AG20443 (cell line): ENCODE results near the gene TMEM126A.
"Not testable (repeated sequence)": the region's sequence is repeated elsewhere in the genome, so short reads cannot be mapped to it uniquely, and the experiment has no call there.

Experiments used
- DNase-seq: peaks from one replicate; pipeline ENCODE4 v3.0.0; 2012; ENCODE audit warnings: low spot score, mixed read lengths

The TMEM126A gene

DNA sequence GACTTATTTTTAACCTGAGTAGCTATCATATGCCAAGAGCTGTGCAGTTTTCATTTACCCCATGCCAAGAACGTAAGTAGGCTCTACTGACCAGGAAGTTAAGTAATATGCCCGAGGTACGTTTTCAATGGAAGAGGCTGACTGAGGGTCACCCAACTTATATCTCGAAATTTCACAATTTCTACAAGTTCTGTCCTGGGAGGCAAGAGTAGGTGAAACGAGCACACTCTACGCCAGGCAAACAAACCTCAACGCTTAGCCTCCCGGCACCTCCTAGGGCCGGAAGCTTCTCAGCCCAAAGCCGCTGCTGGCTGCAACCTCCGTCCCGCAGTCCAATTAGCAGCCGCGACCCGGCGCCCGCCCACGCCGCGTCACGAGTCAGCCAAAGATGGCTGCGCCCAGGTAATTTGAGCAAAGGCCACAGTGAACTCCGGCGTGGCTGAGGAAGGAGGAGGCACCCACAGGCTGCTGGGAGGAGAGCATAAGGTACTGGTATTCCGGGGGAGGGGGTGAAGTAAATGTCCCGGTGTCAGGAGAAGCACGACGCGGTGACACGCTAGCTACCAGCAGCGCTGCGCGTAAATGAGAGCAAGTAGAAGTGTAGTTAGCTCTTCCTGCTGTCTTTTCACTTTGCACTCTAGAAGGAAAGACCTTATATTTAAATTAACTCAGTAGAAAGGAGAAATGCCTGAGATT, at the start of gene TMEM126A:
TMEM126A (plus strand) TSS at position 364 of the 696 bp plus-strand sequence. CDS start 2,289 bp downstream, outside the sequence.
- DNase-seq = peak; percentile 93

DNA sequence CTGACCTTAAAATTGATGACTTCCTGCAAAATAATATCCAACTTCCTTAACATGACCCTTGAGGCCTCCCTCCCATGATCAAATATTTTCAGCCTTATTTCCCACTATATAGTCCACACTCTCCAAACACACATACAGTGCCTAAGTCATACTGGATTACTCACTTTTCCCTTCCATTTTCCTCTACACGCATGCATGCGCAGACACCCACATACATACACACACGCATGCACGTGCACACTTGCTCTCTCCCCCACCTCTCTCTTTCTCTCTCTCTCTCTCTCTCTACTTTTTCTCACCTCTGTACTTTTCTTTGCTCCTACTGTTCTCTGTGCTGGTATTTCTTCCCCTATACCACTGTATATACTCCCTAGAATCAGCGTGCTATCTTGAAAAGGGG, 48.7 kb upstream of the TMEM126A start:
- no peak for DNase-seq

DNA sequence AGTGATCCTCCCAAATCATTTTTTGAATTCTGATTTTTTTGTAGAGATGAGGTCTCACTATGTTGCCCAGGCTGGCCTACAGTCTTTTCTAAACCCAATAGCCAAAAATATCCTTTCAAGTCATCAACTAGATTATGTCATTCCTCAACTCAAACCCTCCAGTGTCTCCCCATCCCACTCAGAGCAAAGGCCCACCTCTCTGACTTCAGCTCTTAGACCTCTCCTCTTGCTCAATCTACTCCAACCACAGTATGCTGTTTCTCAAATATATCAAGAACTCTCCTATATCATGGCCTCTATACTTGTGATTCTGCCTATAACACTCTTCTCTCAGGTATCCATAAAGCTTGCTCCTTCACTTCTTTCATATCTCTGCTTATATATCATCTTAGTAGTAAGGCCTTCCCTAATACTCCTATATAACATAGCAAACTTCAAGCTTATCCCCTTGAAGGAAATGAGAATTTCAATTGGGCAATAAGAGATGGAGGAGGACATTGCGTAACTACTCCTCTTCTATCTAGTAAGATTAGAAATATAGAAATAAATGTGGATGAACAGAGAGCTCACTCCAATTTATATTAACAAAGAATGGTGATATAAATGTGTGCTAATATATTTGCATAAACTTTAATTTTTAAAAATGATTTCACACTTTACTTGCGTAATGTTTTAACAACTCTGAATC, 45.1 kb upstream of the TMEM126A start:
- no peak for DNase-seq

- DNase-seq = no peak
Measured at GRCh38 chr11:85603220-85603619, 44.5 kb upstream of the TMEM126A start.

DNA sequence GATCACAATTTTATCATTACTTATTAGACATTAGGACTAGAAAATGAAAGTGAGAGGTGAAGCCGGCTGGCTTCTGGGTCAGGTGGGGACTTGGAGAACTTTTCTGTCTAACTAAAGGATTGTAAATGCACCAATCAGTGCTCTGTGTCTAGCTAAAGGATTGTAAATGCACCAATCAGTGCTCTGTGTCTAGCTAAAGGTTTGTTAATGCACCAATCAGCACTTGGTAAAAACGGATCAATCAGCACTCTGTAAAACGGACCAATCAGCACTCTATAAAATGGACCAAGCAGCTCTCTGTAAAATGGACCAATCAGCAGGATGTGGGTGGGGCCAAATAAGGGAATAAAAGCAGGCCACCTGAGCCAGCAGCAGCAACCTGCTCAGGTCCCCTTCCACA, 41.5 kb upstream of the TMEM126A start:
- not testable (repeated sequence) for DNase-seq

DNA sequence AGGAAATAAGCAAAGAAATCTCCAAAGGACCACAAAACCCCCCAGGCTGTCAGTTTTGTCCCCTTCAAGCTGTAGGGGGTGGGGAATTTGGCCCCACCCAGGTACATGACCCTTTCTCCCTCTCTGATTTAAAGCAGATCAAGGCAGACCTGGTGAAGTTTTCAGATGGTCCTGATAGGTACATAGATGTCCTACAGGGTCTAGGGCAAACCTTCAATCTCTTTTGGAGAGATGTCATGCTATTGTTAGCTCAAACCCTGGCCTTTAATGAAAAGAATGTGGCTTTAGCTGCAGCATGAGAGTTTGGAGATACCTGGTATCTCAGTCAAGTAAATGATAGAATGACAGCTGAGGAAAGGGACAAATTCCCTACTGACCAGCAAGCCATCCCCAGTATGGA, 39.1 kb upstream of the TMEM126A start:
- DNase-seq = not testable (repeated sequence)

GRCh38 chr11:85609286-85609685, 38.5 kb upstream of the TMEM126A start:
- DNase-seq = not testable (repeated sequence)

GRCh38 chr11:85611643-85612042, 36.1 kb upstream of the TMEM126A start:
- not testable (repeated sequence) for DNase-seq

- no peak for DNase-seq
Measured at GRCh38 chr11:85619499-85619898, 28.3 kb upstream of the TMEM126A start.

DNA sequence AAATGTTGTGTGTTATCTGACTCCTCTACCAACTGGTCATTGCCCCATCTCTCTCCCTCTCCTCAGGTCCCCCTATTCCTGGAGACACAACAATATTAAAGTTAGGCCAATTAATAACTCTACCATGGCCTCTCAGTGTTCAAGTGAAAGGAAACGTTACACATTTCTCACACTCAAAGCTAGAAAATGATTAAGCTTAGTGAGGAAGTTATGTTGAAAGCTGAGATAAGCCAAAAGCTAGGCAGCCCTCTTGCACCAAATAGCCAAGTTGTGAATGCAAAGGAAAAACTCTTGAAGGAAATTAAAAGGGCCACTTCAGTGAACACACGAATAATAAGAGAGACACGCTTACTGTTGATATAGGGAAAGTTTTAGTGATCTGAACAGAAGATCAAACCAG, 27.5 kb upstream of the TMEM126A start:
- DNase-seq = no peak

DNA sequence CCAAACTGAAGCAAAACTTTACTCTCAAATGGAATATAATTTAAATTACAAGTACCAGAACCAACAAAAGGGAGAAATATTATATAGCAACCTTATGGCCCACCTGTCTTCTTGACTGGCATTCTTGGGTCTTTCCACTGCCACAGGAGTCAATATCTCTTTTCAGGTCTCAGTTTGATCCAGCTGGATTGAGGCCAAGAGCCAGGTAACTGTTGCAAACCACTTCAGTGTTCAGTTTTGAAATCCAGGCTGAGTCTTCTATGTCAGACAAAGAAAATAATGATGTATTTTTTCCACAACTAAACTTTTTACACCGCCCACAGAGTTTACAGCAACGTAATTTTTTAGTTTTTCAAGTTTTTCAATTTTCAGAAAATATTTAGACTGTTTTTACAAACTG, 21.3 kb upstream of the TMEM126A start:
- no peak for DNase-seq

GRCh38 chr11:85627332-85627997, 20.3 kb upstream of the TMEM126A start, which contains the start of gene DLG2:
Gene DLG2 (minus strand): TSS chr11:85627344.
- DNase-seq = peak; percentile 46

DNA sequence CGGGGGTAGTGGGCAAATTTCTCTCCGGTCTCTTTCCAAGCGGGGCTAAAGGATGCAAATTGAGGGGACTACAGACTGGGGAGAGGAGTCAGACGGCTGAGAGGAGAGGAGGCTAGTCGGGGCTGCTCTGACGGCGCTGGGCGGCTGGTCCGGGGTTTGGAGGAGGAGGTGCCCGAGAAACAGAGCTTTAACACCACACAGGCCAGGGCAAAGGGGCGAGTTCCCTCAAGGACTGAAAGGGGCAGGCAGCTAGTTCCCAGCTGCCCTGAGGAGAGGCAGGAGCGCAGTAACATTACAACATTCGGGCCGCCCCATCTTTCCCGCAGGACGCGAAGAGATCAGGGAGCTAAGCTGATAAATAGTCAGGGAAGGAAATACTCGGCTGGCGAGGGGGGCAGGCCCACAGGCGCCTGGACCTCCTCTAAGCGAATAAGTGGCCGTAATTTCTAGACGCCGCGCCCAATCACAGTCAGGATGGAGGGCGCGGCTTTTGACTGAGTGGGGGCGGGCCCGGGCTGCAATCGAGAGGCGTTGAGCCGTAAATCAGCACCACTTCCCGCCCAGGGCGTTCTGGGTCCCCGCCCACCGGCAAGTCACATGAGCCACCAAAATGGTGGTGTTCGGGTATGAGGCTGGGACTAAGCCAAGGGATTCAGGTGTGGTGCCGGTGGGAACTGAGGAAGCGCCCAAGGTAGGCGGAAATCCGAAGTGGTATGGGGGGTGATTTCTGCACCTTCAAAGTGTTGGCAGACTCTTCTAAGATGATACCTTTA, 19.6 kb upstream of the TMEM126A start, which contains the start of gene TMEM126B:
TMEM126B (plus strand) TSS at position 596 of the 773 bp plus-strand sequence; CDS start at position 611, 15 bp downstream.
- peak; percentile 96 for DNase-seq

DNA sequence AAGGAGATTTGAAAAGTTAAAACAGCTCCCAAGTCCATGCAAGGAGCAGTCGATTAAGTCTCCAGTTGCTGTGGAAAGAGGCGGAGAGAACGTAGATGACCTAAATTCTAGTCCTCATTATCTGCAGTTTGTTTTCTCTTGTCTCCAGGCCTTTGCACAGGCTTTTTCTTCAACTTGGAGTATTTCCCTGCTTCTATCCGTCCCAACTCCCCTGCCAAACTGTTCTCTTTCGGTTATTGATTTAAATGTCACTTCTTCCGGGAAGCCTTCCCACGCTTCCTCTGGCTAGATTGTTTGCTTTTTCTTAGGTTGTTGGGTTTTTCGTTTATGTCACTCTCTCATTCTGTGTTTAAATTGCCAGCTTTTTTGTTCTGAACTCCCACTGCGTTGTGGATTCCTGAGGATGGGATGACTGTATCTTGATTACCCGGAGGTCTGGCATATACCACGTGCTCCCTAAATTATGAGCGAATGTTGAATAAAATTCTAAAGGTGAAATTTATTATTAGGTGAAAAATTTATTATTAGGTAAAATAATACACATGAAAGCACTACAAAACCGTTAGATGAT, 18.9 kb upstream of the TMEM126A start:
- no peak for DNase-seq

DNA sequence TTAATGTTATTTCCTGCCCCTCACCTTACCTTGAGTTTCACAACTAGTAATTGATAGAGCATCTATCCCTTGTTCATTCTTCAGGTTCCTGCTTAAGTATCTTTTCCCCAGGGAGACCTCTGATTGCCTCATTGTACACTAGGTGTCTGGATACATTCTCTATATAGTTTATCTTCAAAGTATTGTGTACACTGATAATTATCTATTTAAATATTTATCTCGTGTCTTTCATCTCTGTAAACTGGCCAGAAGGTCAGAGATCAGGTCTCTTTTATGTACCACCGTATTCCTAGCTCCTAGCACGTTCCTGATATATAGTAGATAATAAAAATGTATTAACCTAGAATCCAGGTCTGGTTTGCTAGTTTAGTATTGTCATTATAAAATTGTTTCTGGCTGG, 13.0 kb upstream of the TMEM126A start:
- DNase-seq = no peak

DNA sequence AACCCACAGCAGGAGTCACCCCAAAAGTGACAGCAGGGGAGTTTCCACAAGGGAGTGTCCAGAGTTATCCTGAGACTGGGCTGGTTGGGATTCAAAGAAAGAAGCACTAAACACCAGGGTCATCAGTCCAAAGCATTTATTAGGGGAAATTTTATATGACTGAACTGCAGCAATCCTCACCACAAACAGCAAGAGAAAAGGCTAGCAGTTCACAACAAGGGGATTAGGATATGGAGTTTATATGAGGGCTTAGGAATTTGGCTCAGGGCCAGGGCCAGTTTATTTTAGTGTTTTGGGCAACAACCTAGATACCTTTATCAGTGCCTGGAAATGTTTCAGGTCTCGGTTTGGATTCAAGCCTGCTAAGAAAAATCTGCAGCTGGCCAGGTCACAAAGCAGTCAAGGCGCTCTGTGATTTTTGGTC, 4.6 kb upstream of the TMEM126A start:
- DNase-seq = no peak

- DNase-seq = no peak
Measured at GRCh38 chr11:85647078-85647477, 689 bp upstream of the TMEM126A start.

- DNase-seq = no peak
Measured at GRCh38 chr11:85651118-85651517, 3.4 kb downstream of the TMEM126A start.

GRCh38 chr11:85652786-85653447, 5.2 kb downstream of the TMEM126A start:
- DNase-seq = no peak

DNA sequence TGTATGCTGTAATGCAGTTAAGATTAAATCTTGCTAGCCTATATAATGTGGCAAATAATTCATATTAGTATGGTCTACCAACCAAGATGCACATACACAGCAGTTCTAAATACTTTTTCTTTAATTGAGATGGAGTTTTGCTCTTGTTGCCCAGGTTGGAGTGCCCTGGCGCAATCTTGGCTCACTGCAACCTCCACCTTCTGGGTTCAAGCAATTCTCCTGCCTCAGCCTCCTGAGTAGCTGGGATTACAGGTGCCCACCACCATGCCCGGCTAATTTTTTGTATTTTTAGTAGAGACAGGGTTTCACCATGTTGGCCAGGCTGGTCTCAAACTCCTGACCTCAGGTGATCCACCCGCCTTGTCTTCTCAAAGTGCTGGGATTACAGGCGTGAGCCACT, 6.6 kb downstream of the TMEM126A start:
- DNase-seq = not testable (repeated sequence)

GRCh38 chr11:85656777-85657176, 9.0 kb downstream of the TMEM126A start:
- no peak for DNase-seq
